ENCODE data around the gene IL22RA1.

IL22RA1 gene

GRCh38 chr1:24155011-24155782, 12.3 kb upstream of the IL22RA1 start:
- Mint-ChIP-seq H3K4me1 (ENCODE audit: low read depth) (peaks cover 7% of the 10 kb centered on the region), H3K27me3 (peaks cover 42% of the 10 kb centered on the region), H3K36me3 (ENCODE audit: low read depth) (no peaks in the 10 kb centered on the region), H3K27ac (no peak overlapping the region), H3K4me3 (no peak overlapping the region), H3K9me3 (no peaks in the 10 kb centered on the region)
- intact Hi-C loops (cut with micrococcal nuclease) = no loop called here

- Mint-ChIP-seq H3K4me3 (no peak overlapping the region), H3K4me1 (ENCODE audit: low read depth) (peaks cover 11% of the 10 kb centered on the region), H3K27ac (no peak overlapping the region), H3K27me3 (peaks cover 42% of the 10 kb centered on the region), H3K36me3 (ENCODE audit: low read depth) (no peaks in the 10 kb centered on the region), H3K9me3 (no peaks in the 10 kb centered on the region)
- intact Hi-C loops (cut with micrococcal nuclease) = no loop called here
Observed at GRCh38 chr1:24154215-24154614, 11.3 kb upstream of the IL22RA1 start.

GRCh38 chr1:24152631-24153494, 9.9 kb upstream of the IL22RA1 start:
- no peaks in the 10 kb centered on the region for H3K36me3 Mint-ChIP-seq (ENCODE audit: low read depth)
- H3K27ac Mint-ChIP-seq = no peak overlapping the region
- H3K27me3 Mint-ChIP-seq = peaks cover 48% of the 10 kb centered on the region
- no peak overlapping the region for H3K4me3 Mint-ChIP-seq
- no peaks in the 10 kb centered on the region for H3K9me3 Mint-ChIP-seq
- peaks cover 11% of the 10 kb centered on the region for H3K4me1 Mint-ChIP-seq (ENCODE audit: low read depth)
- intact Hi-C loops (cut with micrococcal nuclease) = no loop called here

GRCh38 chr1:24151175-24151533, 8.2 kb upstream of the IL22RA1 start:
- intact Hi-C loops (cut with micrococcal nuclease) = no loop called here
- Mint-ChIP-seq H3K4me1 (ENCODE audit: low read depth) (peaks cover 11% of the 10 kb centered on the region), H3K27ac (no peak overlapping the region), H3K4me3 (no peak overlapping the region), H3K9me3 (no peaks in the 10 kb centered on the region), H3K27me3 (peaks cover 50% of the 10 kb centered on the region), H3K36me3 (ENCODE audit: low read depth) (no peaks in the 10 kb centered on the region)

- intact Hi-C loops (cut with micrococcal nuclease) = loop anchor here (1.0 kb wide), 1 partner anchor 241 kb away; no protein-coding TSS in a partner anchor
- Mint-ChIP-seq H3K27me3 (peaks cover 50% of the 10 kb centered on the region), H3K4me1 (ENCODE audit: low read depth) (peaks cover 11% of the 10 kb centered on the region), H3K27ac (no peak overlapping the region), H3K36me3 (ENCODE audit: low read depth) (no peaks in the 10 kb centered on the region), H3K4me3 (no peak overlapping the region), H3K9me3 (no peaks in the 10 kb centered on the region)
Observed at GRCh38 chr1:24150234-24151174, 7.6 kb upstream of the IL22RA1 start.

GRCh38 chr1:24149866-24150233, 6.9 kb upstream of the IL22RA1 start:
- Mint-ChIP-seq H3K9me3 (no peaks in the 10 kb centered on the region), H3K27me3 (peaks cover 51% of the 10 kb centered on the region), H3K4me3 (no peak overlapping the region), H3K27ac (no peak overlapping the region), H3K4me1 (ENCODE audit: low read depth) (peaks cover 11% of the 10 kb centered on the region), H3K36me3 (ENCODE audit: low read depth) (no peaks in the 10 kb centered on the region)
- intact Hi-C loops (cut with micrococcal nuclease) = loop anchor here (1.0 kb wide), 1 partner anchor 241 kb away; no protein-coding TSS in a partner anchor

- intact Hi-C loops (cut with micrococcal nuclease) = no loop called here
- no peak overlapping the region for H3K27ac Mint-ChIP-seq
- H3K36me3 Mint-ChIP-seq (ENCODE audit: low read depth) = no peaks in the 10 kb centered on the region
- H3K27me3 Mint-ChIP-seq = peaks cover 54% of the 10 kb centered on the region
- H3K4me1 Mint-ChIP-seq (ENCODE audit: low read depth) = peaks cover 11% of the 10 kb centered on the region
- no peak overlapping the region for H3K4me3 Mint-ChIP-seq
- no peaks in the 10 kb centered on the region for H3K9me3 Mint-ChIP-seq
Observed at GRCh38 chr1:24147816-24148215, 4.9 kb upstream of the IL22RA1 start.

GRCh38 chr1:24147194-24147593, 4.3 kb upstream of the IL22RA1 start:
- Mint-ChIP-seq H3K36me3 (ENCODE audit: low read depth) (no peaks in the 10 kb centered on the region), H3K27ac (no peak overlapping the region), H3K4me3 (no peak overlapping the region), H3K4me1 (ENCODE audit: low read depth) (peaks cover 11% of the 10 kb centered on the region), H3K9me3 (no peaks in the 10 kb centered on the region), H3K27me3 (peaks cover 48% of the 10 kb centered on the region)
- intact Hi-C loops (cut with micrococcal nuclease) = no loop called here

GRCh38 chr1:24141311-24141997, 1.5 kb downstream of the IL22RA1 start:
- no peaks in the 10 kb centered on the region for H3K9me3 Mint-ChIP-seq
- no peak overlapping the region for H3K4me3 Mint-ChIP-seq
- H3K4me1 Mint-ChIP-seq (ENCODE audit: low read depth) = no peaks in the 10 kb centered on the region
- intact Hi-C loops (cut with micrococcal nuclease) = no loop called here
- peaks cover 19% of the 10 kb centered on the region for H3K27me3 Mint-ChIP-seq
- no peak overlapping the region for H3K27ac Mint-ChIP-seq
- no peaks in the 10 kb centered on the region for H3K36me3 Mint-ChIP-seq (ENCODE audit: low read depth)

GRCh38 chr1:24140741-24141181, 2.2 kb downstream of the IL22RA1 start:
- intact Hi-C loops (cut with micrococcal nuclease) = no loop called here
- Mint-ChIP-seq H3K4me3 (no peak overlapping the region), H3K36me3 (ENCODE audit: low read depth) (no peaks in the 10 kb centered on the region)

GRCh38 chr1:24139841-24140425, 3.0 kb downstream of the IL22RA1 start:
- H3K27ac Mint-ChIP-seq = no peak overlapping the region

More at GRCh38 chr1:24140741-24141181, 2.2 kb downstream of the IL22RA1 start:
- Mint-ChIP-seq H3K27ac (no peak overlapping the region), H3K27me3 (peaks cover 19% of the 10 kb centered on the region), H3K4me1 (ENCODE audit: low read depth) (no peaks in the 10 kb centered on the region), H3K9me3 (no peaks in the 10 kb centered on the region)

GRCh38 chr1:24139222-24139489, 3.8 kb downstream of the IL22RA1 start:
- Mint-ChIP-seq H3K27ac (no peak overlapping the region), H3K4me1 (ENCODE audit: low read depth) (no peaks in the 10 kb centered on the region), H3K4me3 (no peak overlapping the region), H3K36me3 (ENCODE audit: low read depth) (no peaks in the 10 kb centered on the region), H3K27me3 (peaks cover 13% of the 10 kb centered on the region), H3K9me3 (no peaks in the 10 kb centered on the region)
- intact Hi-C loops (cut with micrococcal nuclease) = no loop called here

More at GRCh38 chr1:24139841-24140425, 3.0 kb downstream of the IL22RA1 start:
- H3K9me3 Mint-ChIP-seq = no peaks in the 10 kb centered on the region
- intact Hi-C loops (cut with micrococcal nuclease) = no loop called here
- no peaks in the 10 kb centered on the region for H3K36me3 Mint-ChIP-seq (ENCODE audit: low read depth)
- peaks cover 17% of the 10 kb centered on the region for H3K27me3 Mint-ChIP-seq
- H3K4me3 Mint-ChIP-seq = no peak overlapping the region
- no peaks in the 10 kb centered on the region for H3K4me1 Mint-ChIP-seq (ENCODE audit: low read depth)

Measured in dendritic cell treated with granulocyte-macrophage colony-stimulating factor and Interleukin-4, amounts not matched to agents 40 ng/mL and 50 ng/mL, for 4 days (primary cell).